Activated naive CD4-positive, alpha-beta T cell treated with Interleukin-2 at 50 U/mL for 16 hours (primary cell): ENCODE results near the gene COG5.

Experiments used
- DNase-seq: peaks from one replicate; pipeline ENCODE4 v3.0.0-alpha.2; 2020

The COG5 gene

DNA sequence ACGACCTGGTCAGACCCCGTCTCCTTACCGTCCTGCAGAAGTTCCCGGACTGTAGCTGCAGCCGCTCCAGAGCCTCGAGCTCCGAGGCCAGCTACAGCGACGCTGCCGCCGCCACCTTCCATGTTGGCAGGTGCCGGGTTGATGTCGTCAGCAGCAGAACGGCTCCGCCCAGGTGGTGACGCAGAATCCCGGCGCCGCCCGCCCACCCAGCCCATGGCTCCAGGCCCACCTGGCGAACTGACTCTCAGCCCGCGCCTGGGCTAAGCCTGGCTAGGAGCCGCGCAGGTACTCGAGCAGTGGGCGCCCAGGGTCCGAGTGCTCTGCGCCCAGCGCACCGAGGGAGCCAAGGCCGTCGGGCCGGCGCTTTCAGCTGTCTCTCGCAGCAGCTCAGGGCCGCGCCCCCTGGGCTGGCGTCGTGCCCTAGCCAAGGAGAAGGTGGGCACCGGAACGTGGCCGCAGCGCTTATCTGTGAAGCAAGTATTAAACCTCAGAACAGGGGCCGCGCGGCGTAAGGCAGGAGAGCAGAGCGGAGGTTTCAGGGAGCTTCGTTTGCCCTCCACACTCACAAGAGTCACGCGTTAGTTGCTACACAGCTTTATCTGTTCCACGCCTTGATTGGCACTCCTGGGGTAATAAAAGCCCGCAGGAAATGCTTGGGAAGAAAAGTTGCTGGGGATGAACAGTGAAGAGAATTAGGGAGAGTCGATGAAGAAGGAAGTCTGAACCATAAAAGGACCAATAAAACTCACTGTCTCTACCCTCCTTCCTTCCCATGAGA is at the start of gene COG5, which contains the start of gene DUS4L:
Gene COG5 (minus strand): TSS at position 146 of the 778 bp plus-strand sequence. CDS start 24 bp downstream, at position 122.
Gene DUS4L (plus strand): TSS at position 197 of the 778 bp plus-strand sequence. CDS start 3,100 bp downstream, outside the sequence.
- peak; percentile 87 for DNase-seq

DNA sequence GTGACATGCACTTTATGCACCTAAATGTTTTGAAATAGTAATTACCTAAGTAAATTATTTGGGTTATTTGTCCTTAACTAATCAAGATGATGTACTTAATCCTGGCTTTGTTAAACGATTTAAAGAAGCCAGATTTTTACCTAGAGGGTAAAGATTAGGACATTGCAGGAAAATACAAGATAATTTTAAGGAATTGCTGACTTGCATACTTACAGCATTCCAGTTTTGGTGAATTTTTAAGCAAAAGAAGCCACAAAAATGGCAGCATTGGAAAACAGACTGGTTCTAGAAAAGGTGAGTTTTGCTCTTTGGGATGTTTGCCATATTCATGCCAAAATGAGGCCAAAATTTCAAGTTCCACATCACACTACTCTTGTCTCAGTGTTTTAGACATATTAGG is 49.7 kb upstream of the COG5 start:
- DNase-seq = no peak

DNA sequence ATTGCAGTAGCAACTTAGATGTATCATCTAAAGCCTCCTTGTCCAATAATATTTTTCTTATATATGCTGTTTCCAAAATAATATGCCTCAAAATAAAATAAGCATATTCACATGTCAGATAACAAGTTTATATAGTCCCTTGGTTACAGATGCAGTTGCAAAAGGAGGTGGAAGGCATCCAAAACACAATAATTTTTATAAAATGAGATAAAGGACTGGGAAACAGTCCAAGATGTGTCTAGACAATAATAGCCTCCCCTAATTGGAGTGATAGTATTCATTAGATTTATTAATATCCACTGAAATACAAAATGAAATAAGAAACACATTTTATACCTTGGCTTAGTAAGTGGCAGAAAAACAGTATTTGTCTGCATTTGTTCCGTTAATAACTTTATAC is 46.6 kb upstream of the COG5 start:
- no peak for DNase-seq

DNA sequence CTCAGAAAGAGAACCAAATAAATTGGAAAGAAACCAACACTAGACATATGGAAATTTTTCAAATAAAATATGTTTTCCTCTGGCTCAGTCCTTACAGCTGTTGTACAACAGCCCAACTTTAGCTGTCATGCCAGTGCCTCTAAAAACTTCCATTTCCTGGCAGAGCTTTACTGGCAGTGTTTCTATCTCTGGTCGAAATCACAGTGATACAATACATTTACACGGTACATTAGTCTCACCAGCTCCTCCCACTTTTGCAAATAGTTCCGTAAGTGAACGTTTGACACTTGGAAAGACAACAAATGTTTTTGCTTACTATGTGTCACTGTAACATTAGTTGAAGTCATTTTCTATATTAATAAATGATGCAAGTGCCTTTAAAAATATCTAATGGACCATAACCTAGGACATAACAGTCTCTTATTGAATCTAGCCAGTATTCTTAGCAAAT is 46.1 kb upstream of the COG5 start:
- no peak for DNase-seq

DNA sequence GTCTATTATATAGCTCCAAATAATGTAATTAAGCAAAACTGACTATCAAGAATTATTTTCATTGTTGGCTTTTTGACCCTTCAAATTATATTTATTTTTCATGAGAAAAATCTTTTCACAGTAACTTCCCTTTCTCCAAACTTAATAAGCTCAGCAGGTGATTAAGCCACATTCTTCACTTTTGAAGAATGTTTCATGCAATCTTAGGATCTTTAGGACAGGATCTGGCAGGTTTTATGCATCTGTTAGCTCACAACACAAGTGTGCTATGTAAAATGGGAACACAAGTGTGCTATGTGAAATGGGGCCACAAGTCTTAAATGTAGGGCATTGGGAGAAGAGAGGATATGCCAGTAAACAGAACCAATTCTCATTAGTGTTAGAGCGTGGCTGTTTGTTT is 42.6 kb upstream of the COG5 start:
- no peak for DNase-seq

DNA sequence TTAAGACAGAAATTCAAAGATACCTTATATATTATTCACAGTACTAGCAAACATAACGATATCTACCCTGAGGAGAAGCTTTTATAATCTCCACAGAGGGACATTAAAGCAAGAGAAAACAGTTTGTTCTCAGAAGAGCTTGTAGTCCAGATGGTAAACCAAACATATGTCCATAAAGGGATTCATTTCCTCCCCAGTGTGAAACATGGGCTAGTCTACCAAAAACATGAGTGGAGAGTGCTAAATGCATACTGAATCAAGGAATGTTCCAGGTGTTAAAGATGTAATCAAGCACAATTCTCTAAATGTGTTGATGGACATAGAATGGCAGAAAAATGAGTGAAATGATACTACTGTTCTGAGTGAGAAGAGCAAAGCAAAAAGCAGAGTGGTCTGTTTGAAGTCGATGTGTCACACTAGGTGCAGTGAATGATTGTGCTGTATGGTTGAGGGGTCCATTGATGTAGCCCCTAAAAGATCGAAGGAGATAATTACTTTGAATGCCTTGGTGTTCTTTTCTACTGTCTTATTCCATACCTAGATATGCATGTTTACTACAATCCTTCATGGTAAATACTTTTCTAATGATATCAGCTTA is 41.6 kb upstream of the COG5 start:
- DNase-seq = no peak

DNA sequence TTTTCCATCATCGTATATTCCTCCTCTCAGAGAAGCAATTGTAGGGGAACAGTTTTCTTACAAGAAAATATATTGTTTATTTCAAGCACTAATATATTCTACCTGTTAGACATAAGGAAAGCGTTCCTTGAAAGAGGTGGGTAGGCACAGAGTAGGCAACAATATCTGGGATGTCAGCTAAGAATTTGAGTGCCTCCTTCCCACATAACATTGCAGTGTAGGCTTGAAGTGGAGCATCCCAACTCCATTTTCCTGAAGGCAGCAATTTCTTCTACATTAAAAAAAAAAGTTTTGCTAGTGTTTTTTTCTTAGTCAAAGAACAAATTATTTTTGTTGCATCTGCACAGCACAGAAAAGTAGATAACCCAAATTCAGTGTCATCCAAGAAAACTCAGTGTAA is 37.1 kb upstream of the COG5 start:
- DNase-seq = no peak

DNA sequence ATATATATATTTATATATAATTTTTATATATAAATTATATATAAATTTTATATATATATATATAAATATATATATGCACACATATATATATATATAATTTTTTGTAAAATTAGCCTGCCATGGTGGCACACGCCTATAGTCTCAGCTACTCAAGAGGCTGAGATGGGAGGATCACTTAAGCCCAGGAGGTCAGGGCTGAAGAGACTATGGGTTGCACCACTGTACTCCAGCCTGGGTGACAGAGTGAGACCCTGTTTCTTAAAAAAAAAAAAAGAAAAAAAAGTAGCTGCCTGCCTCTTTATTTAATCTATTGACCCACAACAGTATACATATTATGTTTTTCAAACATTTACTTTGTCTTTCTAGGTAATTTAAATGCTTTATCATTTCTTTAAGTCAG is 35.5 kb upstream of the COG5 start:
- DNase-seq = no peak

DNA sequence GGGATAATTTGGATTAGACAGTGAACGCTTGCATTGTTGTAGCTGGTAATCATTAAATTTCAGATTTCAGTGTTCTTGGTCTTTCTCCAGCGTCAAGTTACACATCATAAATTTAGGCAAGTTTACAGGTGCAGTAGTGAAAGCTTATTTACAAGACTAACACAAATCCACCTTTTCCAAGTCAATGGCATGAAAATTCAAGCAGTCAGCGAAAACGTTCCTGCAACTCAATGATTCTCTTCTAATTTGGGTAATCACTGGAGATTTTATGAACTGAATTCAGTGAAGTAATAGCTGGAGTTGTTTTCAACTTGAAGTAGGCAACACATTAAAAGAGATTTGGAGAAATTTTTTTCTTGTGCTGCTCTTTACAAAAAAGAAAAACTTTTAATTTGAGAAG is 34.2 kb upstream of the COG5 start:
- no peak for DNase-seq

DNA sequence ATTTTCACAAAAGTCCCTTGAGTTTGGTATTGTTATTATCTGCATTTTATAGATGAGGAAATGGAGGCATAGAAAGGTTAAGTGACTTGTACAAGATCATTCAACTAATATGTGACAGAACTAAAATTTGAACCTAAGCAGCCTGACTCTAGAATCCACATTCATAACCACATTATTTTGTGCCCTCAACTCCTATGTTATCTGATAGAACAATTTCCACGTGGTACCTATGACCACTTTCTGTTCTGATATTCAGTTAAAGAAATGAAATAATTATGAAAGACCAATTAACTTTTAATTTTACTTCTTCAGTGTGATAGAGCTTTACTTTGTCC is 33.8 kb upstream of the COG5 start:
- DNase-seq = no peak

DNA sequence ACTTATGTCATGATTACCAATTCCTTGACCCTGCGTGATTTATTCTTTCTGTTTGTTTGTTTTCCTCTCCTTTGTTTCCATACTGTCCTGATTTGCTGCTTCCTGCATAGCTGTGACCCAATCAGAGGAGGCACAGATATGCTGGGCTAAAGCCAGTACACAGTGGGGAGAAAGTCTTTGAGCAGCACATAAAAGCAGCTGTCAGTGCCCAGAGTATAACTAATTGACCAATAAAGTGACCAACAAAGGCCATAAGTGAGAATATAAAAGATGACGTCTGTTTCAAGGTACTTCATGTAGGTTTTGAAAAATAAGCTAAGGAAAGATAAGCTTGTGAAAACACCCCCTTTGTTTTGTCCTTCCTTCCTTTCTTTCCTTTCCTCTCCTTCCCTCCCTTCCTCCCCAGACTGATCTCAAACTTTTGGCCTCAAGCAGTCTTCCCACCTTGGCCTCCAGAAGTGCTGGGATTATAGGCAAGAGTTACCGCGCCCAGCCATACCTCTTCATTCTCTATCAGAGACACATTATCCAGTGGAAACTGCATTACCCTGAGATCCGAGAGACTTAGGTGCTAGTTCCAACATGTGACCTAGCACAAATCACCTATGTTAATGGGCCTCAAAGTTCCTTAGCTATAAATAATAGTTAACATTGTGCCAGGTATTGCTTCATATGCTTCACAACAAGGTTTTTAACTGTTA is 33.3 kb upstream of the COG5 start:
- no peak for DNase-seq

DNA sequence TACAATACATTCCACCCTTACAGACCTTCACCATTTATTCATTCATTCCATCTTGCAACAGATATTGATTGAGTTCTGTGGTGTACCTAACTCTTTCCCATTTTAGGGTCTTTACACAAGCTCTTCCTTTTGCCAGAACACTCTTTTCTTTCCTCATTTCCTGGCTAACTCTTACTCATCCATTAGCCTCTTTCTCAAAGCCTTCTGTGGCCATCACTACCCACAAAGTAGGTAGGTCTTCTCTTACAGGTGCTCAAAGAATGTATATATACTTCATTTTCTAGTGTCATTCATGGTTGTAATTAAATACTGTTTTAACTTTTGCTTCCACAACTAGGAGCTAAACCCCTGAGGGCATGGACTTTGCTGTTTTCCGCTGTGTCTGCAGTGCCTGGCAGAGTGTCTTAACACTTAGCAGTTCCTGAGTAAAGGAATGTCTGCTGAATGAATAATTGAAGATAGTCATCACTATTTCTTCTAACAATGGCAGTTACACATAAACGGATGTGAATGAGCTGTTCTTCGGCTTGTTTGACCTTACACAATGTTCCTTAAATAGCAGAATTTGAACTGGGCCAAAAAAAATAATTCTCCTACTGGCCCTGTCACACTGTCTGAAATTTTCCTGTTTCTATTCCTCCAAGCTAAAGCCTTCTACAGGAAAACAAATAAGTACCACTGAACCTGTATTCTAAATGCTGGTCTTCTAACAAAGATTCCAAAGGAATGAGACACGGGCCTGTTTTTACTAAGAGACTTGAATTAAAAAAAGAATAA is 31.4 kb upstream of the COG5 start:
- no peak for DNase-seq

DNA sequence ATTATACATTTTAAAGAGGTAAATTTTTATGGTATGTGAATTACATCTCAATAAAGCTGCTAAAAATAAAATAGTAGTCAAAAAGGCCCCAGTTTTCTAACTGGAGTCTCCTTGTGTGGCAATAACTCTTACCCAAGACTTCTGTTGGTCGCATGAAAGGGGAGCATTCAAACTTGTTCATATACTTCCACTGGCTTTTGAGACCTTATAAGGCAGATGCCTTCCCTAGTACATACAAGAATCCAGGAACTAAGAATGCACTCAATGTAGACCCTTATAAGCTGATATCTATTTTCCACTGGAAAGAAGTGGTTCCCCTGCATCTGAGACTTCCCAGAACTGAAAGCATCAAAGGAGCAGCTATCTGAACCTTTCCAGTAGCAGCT is 29.3 kb upstream of the COG5 start:
- DNase-seq = no peak

DNA sequence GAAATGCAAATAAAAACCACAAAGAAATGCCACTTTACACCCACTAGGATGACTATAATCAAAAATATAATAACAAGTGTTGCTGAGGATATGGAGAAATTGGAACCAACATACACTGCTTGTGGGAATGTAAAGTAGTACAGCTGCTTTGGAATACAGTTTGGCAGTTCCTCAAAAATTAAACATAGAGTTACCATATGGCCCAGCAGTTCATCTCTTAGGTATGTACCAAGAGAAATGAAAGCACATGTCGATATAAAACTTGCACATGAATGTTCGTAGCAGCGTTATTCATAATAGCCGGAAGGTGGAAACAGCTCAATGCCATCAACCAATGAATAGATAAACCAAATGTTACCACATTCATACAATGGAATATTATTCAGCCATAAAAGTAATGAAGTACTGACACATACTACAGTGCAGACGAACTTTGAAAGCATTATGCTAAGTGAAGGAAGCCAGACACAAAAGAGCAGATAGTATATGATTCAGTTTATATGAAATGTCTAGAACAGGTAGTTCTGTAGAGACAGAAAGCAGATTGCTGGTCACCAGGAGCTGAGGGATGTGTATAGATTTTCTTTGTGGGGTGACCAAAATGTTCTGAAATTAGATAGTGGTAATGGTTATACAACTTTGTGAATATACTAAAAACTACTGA is 28.8 kb upstream of the COG5 start:
- no peak for DNase-seq

DNA sequence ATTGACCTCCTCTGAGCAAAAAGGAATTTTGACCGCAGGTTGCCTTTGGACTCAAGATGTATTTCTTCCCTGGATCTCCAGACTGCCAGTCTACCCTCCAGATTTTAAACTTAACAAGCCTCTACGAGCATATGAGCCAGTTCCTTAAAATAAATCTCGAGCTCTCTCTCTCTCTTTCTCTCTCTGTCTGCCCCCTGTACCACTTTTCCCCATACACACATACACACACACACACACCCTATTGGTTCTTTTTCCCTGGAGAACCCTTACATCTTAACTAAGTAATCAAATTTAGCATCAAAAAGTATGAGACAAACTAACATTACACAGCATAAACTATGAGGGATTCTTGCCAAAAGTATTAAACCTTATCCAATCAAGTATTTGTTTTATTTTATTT is 27.7 kb upstream of the COG5 start:
- no peak for DNase-seq

DNA sequence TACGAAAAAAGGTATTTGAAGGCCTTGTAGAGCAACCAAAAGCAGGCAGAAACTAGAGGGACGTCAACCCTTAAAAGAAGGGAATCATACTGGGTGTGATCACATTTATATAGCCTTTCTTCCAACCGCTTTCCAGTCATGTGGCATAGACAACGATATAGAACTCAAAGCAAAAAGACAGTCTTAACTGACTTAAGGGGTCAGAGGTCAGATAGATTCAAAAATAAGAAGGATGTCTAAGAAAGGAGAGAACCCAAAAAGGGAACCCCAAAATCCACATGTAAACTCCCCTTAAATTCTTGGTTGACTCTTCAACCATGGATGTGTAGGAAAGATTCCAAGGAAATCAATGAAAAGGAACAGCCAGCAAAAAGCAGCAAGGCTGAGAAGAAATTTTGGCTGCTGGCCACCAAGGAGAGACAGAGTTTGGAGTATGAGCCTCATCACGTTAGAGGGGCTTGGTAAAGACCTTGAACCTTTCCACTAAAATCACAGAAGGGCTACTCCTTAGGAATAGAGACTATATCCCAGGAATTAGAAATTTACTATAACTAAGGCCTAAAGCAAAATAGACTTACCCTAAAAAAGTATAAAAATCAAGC is 24.9 kb upstream of the COG5 start:
- no peak for DNase-seq

DNA sequence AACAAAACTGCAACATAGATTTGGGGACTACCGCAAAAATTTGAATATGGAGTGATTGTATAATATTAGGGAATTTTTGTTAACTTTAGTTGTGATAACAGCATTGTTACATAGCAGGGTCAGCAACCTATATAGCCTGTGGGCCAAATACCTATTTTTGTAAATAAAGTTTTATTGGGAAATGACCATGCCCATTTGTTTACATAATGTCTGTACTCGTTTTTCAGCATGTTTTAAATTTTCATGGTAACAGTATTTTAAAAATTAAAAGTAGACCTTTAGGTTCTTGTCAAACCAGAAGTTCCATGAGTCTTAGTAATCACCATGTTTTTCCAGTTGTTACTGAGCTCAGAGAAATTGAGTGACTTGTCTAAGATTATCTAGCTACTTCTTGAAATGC is 21.0 kb upstream of the COG5 start:
- DNase-seq = no peak

DNA sequence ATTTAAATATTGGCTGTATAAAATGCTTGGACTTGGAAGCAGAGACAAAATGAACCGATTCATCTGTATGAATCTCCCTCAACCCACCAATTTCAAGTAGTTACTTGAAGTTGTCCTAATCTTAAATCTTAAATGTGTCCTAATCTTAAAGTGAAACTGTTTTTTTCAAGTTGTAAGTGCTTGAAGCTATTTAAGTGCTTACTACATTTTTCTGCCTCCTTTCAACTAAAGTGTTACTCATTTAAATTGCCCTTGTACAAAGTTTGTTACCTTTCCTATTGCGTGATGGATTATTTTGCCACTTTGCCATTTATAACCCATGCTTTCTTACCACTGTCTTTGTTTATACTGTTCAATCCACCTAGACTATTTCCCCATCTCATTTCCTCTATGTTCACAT is 19.2 kb upstream of the COG5 start:
- no peak for DNase-seq

DNA sequence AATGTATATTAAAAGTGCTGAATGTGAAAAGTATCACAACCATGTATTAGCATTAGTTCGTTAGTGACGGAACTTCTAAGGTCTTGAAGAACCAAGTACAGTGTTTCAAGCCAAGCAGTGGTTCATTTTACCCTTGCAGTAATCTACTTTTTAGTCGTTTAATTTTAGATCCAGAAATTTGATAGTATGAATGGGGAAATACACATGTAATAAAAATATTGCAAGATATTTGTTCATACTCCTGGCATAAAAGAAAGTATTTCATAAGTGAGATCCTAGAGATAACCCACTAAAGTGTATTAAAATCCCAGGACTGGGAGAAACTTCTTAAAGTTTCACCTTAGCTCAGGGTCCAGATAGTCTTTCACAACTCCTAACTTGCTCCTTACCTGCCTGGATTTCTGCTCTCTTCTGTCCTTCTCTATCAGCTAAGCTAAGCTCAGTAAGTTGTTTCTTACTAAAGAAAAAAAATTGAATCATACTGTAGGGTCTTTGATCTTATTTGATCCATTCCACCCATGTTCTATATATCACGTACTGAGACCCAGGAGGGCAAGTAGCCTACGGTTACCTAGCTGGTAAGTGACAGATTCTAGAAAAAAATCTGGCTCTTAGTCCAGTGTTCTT is 17.8 kb upstream of the COG5 start:
- DNase-seq = no peak

DNA sequence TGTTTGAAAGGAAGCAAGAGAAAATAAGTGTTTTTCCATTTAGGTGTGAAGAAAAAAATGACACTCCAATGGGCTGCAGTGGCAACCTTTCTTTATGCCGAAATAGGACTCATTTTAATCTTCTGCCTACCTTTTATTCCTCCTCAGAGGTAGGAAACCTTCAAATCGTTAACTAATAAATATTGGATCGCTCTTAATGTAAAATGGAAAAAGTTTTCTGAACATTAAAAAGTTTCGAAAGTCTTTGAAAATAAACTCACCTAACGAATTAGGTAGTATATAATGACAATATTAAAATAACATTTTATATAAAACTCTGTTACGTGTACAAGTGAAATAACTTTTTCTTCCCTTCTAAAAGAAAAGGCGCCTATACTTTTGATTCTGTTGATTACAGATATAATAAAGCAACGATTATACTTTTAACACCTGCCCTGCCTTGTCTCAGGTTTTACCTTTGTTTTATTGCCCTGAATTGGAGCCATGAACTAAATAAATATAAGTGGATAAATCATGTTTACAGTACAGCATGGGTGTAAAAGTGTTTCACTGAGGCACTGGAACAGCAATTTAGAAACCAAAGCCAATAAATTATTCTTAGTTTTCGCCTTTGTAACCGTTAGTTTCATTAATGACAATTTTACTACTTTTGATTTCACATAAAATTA is 17.1 kb upstream of the COG5 start:
- DNase-seq = no peak
